ENCODE measurements around the gene APRT.
"Not testable (repeated sequence)": the region's sequence is repeated elsewhere in the genome, so short reads cannot be mapped to it uniquely, and the experiment has no call there.

Gene APRT

DNA sequence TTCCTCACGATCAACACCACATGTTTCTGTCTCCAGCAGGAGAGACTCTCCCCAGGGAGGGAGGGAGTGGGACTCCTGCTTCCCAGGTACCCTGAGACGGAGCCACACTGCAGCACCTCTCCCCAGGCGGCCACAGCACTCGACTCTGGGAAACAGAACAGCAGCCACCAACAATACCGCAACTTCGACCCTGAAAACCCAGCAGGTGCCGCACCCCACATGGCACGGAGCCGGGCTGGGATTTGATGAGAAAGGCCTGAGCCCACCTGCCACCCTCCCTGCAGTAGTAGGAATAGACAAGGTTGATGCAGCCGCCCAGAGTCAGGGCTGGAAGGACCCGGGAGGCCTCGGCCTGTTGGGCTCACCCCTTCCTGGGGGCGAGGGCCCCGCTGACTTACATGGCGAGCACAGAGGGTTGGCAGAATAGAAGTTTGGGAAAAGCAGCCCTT lies 30.6 kb upstream of the APRT start:
- no peak for DNase-seq (ENCODE audit: low read depth in 2 of 2)

DNA sequence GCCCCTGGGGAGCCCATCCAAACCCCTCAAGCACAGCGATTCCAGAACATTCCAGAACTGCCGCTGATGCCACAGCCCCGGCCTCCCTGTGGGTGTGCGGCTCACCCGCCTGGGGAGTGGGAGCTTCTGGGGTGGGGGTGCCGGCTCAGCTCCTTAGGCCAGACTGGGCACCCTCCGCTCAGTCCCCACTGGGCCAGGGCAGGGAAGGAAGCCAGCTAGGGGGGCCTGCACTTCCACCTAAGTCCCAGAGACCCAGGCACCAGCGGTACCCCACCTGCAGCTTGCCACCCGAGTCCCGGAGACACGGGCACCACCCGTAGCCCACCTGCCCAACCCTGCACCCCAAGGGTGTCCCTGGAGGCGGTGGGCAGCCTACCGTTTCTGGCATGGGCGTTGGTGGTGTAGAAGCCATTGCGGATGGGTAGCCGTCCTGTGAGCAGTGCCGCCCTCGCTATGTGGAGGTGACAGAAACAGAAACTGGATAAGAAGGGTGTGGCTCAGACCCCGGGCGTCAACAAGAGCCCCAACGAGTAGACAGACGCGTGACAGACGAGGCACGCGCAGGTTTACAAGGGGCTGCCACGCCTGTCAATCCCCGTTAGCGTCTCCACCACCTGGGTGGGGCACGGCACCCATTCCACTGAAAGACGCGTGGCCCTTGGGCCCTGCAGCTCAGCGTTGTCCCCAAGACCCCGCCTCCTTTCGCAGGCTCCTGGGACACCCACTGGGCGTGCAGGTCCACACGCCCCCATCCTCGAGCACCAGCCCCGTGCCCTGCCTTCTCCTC lies 30.0 kb upstream of the APRT start:
- no peak for DNase-seq (ENCODE audit: low read depth in 2 of 2)

DNA sequence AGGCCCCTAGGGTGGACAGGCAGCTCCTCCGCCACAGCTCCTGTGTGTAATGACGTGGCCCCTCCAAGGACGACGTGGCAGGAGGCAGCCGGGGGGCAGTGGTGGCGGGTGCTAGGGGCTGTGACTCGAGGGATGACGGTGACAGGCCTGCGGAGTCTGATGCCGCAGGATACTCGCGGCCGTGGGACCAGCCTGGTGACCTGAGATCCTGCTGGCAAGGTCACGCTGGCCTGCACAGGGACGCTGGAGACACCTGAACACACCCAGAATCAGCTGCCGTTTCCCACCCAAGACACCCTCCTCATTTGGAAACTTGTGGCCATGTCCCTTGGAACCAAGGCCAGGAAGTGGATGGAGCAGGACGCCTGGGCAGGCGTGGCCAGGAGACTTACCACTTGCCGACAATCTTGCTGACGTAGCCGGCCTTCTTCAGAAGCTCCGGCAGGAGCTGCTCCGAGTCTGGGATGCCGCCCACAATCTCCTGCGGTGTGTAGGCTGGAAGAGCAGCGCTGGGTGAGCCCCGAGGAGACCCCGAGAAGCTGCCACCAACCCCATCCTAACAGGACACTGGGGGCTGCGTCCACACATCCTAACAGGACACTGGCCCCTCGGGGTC lies 29.0 kb upstream of the APRT start:
- DNase-seq (ENCODE audit: low read depth in 2 of 2): no peak

DNA sequence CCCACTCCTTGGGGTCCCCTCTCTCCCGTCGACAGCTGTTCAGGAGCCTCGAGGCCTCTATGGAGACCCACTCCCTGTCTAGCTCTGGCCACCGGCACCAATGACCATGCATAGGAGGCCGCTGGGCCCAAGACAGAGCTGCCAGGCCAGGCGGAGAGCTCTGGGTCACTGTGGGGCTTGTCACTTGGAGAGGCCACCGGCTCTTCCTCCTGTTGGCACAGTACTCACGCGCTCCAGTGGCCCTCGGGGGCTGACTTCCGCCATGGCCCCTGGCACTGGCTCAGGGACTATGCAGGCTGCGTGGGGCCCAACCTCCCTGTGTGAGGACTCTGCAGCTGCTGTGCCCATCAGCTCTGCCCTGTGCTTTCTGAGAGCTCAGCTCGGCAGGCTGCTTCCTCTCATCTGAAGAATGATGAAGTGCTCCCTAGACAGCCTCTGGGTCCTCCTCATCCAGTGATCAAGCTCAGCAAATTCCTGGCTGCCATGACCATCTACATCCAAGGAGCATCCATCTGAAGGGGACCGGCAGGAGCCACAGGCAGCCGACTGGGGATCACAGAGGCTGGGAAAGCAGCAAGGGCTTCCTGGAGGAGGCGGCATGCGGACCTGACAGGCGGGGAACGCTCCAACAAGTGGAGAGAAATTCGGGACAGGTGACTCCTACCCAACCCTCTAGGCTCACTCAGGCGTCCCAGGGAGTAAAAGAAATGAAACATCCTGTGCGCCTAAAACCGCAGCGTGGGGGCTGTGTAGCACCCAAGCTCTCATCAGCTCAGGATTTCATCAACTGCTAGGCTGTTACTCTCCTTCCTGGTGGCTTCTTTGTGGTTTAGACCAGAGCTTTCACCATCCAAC lies 28.2 kb upstream of the APRT start:
- DNase-seq (ENCODE audit: low read depth in 2 of 2): no peak

DNA sequence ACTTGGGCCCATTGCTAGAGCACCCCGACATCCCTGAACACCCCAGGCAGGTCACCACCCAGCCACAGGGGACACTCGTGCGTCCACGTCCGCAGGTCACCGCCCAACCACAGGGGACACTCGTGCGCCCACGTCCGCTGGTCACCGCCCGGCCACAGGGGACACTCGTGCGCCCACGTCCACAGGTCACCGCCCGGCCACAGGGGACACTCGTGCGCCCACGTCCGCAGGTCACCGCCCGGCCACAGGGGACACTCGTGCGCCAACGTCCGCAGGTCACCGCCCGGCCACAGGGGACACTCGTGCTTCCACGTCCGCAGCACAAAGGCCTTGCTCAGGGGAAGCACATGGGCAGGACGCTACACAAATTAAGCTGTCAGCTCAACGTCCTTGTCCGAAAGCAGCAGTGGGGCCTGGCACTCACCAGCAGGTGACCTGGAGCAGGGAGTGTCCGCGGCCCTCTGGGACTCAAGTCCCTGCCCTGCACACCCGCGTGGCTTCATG lies 27.4 kb upstream of the APRT start:
- DNase-seq (ENCODE audit: low read depth in 2 of 2): no peak

DNA sequence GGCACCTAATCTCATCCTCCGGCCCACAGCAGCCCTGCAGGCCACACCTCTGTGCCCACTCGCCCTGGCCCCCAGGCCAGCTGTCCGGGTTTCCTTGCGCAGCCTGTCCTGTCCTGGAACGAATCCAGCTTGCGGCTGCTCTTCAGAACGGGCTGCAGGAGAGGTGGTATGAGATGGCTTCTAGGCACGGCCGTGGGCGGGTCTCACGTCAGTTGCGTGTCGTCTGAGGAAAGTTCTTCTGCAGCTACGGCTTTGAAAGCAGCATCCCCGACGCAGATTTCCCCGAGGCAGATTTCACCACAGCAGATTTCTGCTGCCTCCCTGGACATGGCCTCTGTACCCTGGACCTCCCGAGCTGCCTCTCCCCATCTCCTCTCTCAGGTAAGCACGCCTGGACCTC lies 26.8 kb upstream of the APRT start:
- no peak for DNase-seq (ENCODE audit: low read depth in 2 of 2)

DNA sequence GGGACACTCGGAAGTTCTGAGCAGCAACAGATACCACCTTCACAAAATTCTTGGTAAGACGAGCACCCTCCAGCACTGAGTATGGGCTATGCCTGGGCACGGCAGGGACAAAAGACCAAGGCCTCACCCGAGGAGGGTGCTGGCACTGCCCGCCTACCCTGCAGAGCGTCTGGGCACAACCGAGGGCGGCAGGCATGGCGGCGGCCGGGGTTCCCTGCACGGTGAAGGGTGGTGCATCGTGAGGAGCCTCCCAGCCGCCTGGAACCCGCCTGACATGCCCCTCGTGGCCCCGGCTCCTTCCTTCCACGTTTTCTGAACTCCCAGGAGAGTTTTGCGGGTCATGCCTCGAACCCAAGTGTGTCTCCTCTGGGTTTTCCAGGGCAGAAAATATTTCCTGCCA lies 26.1 kb upstream of the APRT start:
- no peak for DNase-seq (ENCODE audit: low read depth in 2 of 2)

DNA sequence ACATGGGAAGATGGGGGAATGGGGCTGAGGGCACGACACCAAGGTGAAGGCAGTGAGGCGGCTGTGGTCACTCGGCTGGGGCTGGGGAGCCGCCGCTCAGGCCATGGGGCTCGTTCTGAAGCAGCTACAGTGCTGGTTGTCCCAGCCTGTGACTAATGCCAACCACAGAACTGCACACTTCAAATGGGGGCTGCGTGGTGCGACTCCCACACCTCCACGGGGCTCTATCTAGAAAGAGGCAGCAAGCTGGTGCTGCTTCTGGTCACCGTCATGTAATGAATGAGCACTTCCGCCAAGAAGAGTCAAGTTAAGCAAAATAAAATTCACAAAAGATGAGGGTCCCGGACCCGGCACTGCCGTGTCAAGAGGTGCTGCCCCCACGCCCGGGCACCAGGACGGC lies 25.1 kb upstream of the APRT start:
- no peak for DNase-seq (ENCODE audit: low read depth in 2 of 2)

DNA sequence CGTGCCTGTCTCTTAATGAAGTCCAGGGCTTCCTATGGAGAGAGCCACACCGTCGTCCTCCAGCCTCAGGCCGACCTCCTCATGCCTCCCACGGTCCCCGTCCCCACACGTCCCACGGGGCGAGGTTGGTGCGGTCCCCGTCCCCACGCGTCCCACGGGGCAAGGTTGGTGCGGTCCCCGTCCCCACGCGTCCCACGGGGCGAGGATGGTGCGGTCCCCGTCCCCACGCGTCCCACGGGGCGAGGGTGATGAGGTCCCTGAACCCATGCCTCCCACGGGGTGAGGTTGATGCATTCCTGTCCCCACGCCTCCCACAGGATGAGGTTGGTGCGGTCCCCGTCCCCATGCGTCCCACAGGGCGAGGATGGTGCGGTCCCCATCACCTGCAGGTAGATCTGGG lies 24.1 kb upstream of the APRT start:
- no peak for DNase-seq (ENCODE audit: low read depth in 2 of 2)

DNA sequence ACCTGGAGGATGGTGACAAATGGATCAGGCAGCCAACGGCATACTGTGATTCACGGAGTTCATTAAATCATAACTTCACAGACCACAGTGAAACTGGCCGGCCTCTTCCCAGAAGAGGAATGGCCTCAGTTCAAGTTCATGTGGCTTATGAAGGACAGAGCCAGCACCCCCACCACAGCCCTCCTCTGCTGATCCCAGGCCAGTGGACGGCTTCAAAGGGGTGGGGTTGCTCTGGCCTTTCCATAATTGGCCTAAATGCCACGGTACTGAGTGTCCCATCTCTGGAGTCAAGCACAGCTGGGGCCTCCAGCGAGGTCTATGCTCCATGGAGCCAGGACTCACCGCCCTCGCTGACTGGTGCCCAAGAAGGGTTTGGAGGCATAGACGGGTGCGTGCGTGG lies 23.7 kb upstream of the APRT start:
- DNase-seq (ENCODE audit: low read depth in 2 of 2): no peak

DNA sequence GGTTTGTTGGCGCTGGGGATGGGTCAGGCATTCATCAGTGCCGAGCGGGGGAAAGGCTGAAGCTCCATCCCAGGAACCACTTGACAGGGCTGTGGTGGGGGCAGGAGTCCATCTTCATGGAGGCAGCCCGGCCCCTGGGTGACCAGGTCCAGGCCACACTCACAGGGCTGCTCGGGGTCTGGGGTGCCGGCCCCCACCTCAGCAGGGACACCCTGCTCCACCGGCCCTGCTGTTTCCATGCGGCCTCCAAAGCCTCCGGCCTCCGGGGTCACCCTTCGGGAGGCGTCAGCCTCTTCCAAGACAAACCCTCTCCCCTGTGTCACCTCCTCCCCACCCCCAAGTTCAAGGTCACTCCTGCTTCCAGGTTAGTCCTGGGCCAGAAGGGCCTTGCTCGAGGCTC lies 22.9 kb upstream of the APRT start:
- DNase-seq (ENCODE audit: low read depth in 2 of 2): no peak

DNA sequence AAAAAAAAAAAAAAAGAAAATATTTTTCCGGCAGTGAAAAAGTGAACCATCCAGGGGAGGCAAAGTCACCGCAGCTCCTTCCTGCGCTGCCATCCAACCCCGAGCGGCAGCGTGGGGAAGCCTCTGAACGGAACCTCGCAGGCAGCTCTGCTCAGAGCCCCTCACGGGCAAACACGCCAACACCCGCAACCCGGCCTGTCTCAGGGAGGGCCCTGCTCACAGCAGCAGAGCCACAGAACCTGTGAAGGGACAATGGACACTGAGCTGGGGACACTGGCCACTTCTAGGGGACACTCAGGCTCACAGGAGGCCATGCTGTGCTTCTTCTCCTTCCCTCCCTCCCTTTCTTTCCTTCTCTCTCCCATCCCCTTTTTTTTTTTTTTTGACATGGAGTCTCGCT lies 21.4 kb upstream of the APRT start:
- DNase-seq (ENCODE audit: low read depth in 2 of 2): no peak

DNA sequence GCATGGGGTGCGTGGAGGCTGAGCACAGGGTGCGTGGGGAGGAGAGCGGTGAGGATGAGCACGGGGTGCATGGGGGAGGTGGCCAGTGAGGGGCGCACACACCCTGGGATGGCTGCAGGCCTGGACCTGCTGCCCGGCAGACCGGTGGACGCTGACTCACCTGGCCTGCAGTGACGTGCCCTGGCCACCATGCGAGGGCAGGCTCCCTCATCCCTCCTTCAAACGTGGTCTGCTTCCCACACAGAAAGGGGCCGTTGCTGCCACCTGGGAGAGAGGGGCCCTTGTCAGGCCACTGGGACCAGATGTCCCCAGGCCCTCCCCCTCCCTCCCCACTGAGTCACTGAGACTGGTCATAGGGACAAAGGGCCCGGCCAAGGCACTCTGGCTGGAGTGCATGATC lies 20.1 kb upstream of the APRT start:
- DNase-seq (ENCODE audit: low read depth in 2 of 2): no peak

DNA sequence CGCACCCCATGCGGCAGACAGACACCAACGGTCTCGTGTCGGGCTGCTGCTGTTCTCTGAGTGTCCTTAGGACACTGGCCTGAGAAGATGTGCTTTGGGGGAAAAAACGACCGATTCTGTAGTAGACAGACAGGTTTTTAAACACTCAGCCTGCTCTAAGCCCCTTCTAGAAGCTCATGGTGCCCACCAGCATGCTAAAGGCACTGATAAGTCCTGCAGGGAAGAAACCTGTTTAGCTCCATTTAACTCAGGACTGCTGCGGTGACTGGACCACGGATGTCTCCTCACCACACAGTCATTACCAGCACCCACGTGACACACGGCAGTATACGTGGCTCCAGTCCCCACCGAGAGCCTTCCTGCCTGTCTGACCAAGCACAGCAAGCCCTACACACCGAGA lies 19.1 kb upstream of the APRT start:
- DNase-seq (ENCODE audit: low read depth in 2 of 2): no peak

DNA sequence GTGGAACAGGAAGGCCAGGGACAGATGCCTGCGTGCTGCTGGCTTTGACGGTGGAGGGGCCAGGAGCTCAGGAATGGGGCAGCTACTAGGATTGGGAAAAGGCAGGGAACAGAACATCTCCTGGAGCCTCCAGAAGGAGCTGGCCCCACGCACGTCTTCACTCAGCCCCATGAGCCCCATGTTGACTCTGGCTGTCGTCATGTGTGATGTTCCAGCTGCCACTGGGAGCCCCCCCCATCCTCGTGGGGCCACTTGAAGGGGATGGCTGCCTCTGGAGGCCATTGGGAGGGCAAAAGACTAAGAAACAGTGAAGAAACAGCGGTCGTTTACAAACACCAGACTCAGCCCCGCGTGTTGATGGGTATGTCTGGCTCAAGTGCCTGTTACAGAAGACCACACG lies 18.5 kb upstream of the APRT start:
- DNase-seq (ENCODE audit: low read depth in 2 of 2): no peak

DNA sequence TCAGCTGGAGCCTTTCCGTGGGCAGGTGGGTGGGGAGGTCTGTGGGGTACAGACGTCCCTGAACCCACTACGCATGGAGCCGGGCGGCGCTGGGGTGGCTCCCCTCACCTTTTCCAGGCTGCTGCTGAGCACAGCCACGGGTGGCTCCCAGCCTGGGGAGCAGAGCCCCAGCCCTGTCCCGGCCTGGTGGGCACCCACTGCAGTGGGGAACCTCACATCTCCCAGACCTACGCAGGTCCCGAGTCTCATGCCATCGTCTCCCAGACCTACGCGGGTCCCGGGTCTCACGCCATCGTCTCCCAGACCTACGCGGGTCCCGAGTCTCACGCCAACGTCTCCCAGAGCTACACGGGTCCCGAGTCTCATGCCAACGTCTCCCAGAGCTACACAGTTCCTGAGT lies 17.0 kb upstream of the APRT start:
- no peak for DNase-seq (ENCODE audit: low read depth in 2 of 2)

DNA sequence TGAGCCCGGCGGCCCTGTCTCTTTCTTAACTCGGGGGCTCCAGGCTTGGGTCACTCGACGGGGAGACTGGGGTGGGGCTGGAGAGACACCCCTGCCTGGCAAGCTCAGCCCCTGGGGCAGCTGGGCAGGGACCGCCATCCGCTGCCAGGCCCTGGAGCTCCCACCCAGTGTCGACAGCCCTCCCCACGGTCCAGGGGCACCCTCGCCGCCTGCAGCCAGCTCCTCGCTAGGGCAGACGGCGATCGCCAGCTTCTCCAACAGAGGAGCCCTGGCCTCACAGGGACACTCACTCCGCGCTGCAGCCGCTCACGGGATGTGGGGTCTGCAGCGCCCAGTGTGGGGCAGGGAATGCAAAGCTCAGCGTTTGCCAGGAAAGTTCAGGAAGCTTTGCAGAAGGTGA lies 16.0 kb upstream of the APRT start:
- no peak for DNase-seq (ENCODE audit: low read depth in 2 of 2)

DNA sequence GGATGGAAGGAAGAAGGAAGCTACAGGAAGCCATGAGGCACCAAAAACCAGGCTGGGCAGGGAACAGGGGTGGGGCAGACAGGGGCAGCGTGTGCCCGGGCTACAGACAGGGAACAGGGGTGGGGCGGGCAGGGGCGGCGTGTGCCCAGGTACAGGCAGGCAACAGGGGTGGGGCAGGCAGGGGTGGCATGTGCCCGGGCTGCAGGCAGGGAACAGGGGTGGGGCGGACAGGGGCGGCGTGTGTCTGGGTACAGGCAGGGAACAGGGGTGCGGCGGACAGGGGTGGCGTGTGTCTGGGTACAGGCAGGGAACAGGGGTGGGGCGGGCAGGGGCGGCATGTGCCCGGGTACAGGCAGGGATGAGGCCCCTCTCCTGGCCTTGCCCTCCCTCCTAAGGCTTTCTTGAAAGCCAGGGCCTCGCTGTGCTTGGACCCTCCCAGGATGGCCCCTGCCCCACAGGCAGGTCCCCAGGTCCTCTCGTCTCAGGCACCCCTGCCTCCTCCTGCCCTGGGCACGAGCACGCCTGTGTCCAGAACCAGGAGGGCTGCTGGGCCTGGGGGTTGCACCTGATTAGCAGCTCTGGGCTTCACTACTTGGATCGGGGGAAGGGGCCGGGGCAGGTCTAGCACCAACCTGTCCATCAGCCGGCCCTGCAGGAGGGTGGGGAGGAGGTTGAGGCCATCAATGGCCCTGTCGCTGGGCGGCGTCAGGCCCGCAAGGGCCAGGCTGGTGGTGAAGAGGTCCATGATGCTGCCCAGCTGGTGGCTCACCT lies 14.5 kb upstream of the APRT start:
- no peak for DNase-seq (ENCODE audit: low read depth in 2 of 2)

DNA sequence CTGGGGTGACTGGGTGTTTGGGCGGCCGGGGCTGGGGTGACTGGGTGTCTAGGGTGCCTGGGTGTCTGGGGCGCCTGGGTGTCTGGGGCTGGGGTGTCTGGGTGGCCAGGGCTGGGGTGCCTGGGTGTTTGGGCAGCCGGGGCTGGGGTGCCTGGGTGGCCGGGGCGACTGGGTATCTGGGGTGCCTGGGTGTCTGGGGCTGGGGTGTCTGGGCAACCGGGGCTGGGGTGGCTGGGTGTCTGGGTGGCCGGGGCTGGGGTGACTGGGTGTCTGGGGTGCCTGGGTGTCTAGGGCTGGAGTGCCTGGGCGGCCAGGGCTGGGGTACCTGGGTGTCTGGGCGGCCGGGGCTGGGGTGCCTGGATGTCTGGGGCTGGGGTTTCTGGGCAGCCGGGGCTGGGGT lies 13.4 kb upstream of the APRT start:
- DNase-seq (ENCODE audit: low read depth in 2 of 2): no peak

DNA sequence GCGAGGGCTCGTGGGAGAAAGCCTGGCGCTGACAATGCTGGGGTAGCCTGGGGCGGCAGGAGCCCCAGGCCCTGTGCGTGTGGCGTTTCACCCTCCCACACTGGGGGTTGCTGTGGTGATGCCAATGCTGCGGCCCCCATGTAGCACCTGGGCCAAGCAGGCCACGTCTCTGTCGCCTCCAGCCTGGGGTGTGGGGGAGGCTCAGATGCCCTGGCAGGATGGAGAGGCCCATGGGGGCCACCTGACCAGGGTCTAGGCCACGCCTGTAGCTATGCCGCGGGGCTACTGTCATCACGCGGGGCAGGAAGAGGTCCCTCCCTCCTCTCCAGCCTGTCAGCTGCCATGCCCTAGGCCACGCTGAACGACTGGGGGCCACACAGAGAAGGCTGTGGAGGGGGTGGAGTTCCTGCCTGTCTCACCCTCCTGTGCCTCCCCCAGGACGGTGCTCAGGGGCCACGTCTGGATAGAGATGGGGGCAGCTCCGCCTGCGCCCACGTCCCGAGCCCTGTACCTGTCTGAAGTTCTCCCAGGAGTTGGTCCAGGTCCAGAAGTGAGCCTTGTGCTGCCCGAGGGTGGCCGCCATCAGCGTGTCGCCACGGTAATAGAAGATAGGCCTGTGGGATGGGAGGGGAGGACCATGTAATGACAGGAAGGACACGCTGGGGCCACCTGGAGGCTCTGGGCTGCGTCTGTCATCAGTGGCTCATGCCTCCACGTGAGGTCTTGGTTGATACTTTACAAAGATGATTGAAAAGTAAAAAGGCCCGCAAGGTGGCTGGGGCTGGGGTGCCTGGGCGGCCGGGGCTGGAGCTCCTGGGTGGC lies 12.7 kb upstream of the APRT start:
- no peak for DNase-seq (ENCODE audit: low read depth in 2 of 2)

DNA sequence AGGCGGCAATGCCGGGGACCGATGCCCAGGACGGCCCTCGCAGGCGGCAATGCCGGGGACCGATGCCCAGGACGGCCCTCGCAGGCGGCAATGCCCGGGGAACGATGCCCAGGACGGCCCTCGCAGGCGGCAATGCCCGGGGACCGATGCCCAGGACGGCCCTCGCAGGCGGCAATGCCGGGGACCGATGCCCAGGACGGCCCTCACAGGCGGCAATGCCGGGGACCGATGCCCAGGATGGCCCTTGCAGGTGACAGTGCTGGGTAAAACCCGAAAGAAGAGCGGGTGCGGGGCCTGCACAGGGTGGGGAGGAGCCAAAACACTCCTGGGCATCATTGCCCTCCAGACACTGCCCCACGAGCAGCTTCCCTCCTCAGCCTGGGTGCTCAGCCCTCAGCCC lies 11.9 kb upstream of the APRT start:
- not testable (repeated sequence) for DNase-seq (ENCODE audit: low read depth in 2 of 2)

All from stimulated activated CD8-positive, alpha-beta memory T cell treated with anti-CD3 and anti-CD28 coated beads, Interleukin-15, amount 100 ng/mL, for 4 hours (primary cell).